Activated CD4-positive, alpha-beta T cell treated with anti-CD3 and anti-CD28 coated beads for 36 hours (primary cell): Measurements from ENCODE around the gene SERPINA1. TPM values are rescaled to one million over a fixed set of nuclear protein-coding genes. Genes with fewer than 3 reads are reported as not detected.
"Not testable (repeated sequence)": the region's sequence is repeated elsewhere in the genome, so short reads cannot be mapped to it uniquely, and the experiment has no call there.

Experiments used
- ATAC-seq: fragments of 200-7000 bp; cut with Tn5 transposase; one replicate; pipeline ENCODE4 v1.10.0; 2021; ENCODE audit warnings: mild to moderate bottlenecking, moderate library complexity
- CTCF ChIA-PET: fragments of 350-600 bp; sonication (Branson Sonifier 250); formaldehyde crosslinking; loops from one replicate; lab custom pipeline; 2021; ENCODE audit warnings: antibody characterized with exemption; lab: Charles Lee
- POLR2A ChIA-PET: fragments of 350-600 bp; sonication (Branson Sonifier 250); formaldehyde crosslinking; loops from one replicate; lab custom pipeline; 2021; ENCODE audit warnings: antibody characterized with exemption, inconsistent platforms; lab: Charles Lee
- DNase-seq: peaks from one replicate; pipeline ENCODE4 v3.0.0-alpha.2; 2020
- H3K27ac Mint-ChIP-seq: one replicate; pipeline ENCODE4 v1.8.0; 2021; ENCODE audit warnings: mixed read lengths
- H3K27me3 Mint-ChIP-seq: one replicate; pipeline ENCODE4 v1.8.0; 2021; ENCODE audit warnings: mixed read lengths
- H3K36me3 Mint-ChIP-seq: one replicate; pipeline ENCODE4 v1.8.0; 2021; ENCODE audit warnings: low read depth, mixed read lengths
- H3K4me1 Mint-ChIP-seq: one replicate; pipeline ENCODE4 v1.8.0; 2021; ENCODE audit warnings: mixed read lengths
- H3K4me3 Mint-ChIP-seq: one replicate; pipeline ENCODE4 v1.8.0; 2021; ENCODE audit warnings: mild to moderate bottlenecking, moderate library complexity, mixed read lengths
- H3K9me3 Mint-ChIP-seq: one replicate; pipeline ENCODE4 v1.8.0; 2021; ENCODE audit warnings: low read depth, mixed read lengths
- intact Hi-C, 2 experiments: fragments of 100-400 bp; cut with DNase I in 1 of 2; cut with micrococcal nuclease in 1 of 2; formaldehyde crosslinking; loops; one replicate each; pipeline versions ENCODE4 v1.14.2 to v1.15.1; 2022 to 2024; cut with DNase I, micrococcal nuclease
- total RNA-seq, 2 experiments: library from RNA; stranded (reverse); gene quantifications; one replicate each; pipeline ENCODE4 v1.2.3, GENCODE V29; 2021

SERPINA1 gene
- total RNA-seq, 2 experiments from 2014 or later, result 102 to 140 TPM

GRCh38 chr14:94411638-94412037 is 23.2 kb upstream of the SERPINA1 start:
- no peak for DNase-seq
- Mint-ChIP-seq H3K27ac (no peak overlapping the region), H3K27me3 (peaks cover 3% of the 10 kb centered on the region), H3K4me1 (peaks cover 3% of the 10 kb centered on the region), H3K9me3 (peaks cover 25% of the 10 kb centered on the region), H3K36me3 (peaks cover 7% of the 10 kb centered on the region), H3K4me3 (no peak overlapping the region)
- ChIA-PET CTCF (interaction anchor here (0.6 kb wide), 1 partner anchor 68 kb away, joined by 4 read pairs; no protein-coding TSS in a partner anchor), POLR2A (interaction anchor here (1.0 kb wide), 1 partner anchor 29 kb away, joined by 4 read pairs; no protein-coding TSS in a partner anchor)
- intact Hi-C loops, result loop anchor here in 1 of 2 experiments (5.0 kb wide), 1 partner anchor 54 kb away; no protein-coding TSS in a partner anchor
- no peak for ATAC-seq

DNA sequence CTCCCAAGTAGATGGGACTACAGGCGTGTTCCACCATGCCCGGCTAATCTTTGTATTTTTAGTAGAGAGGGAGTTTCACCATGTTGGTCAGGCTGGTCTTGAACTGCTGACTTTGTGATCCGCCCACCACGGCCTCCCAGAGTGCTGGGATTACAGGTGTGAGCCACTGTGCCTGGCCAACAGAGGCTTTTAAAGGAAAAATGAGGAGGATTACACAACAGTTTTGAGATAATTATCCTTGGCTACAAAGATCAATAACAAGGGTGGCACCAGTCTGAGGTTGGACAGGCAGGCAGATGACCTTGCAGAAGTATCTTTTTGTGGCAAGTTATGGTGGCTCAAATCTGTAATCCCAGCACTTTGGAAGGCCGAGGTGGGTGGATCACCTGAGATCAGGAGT is 21.0 kb upstream of the SERPINA1 start:
- H3K27me3 Mint-ChIP-seq, POLR2A ChIA-PET, intact Hi-C loops, ATAC-seq, H3K36me3 Mint-ChIP-seq, H3K4me1 Mint-ChIP-seq, H3K4me3 Mint-ChIP-seq, H3K27ac Mint-ChIP-seq, DNase-seq: not testable (repeated sequence)
- peaks cover 20% of the 10 kb centered on the region for H3K9me3 Mint-ChIP-seq
- CTCF ChIA-PET, result interaction anchor here (2.8 kb wide), 1 partner anchor 14 kb away, joined by 8 read pairs; no protein-coding TSS in a partner anchor

DNA sequence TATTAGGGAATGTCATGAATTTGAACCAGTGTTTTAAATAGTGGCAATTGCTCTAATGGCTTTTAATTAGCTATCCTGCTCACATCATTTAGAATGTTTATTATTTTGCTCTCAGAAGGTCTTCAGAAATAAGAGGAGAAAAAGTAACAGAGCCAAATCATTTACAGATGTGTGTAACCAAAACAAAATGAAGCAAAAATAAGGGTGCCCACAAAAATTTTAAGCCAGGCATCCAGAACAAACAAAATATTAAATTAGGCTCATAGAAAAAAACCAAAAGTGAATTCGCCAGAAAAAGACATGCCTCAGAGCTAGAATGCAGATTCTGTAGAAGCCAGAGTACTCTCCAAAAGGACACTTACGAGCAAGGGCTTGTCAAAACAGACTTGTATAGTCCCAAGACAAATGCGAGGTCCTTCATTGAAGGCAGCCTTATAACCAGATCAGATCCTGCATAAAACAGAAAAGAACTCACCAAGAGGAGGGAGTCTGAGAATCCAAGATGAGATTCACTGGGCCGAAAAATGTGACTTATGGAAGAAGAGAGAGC is 20.2 kb upstream of the SERPINA1 start:
- no peak overlapping the region for H3K4me3 Mint-ChIP-seq
- DNase-seq, result no peak
- peaks cover 3% of the 10 kb centered on the region for H3K27me3 Mint-ChIP-seq
- intact Hi-C loops, result no loop called here
- CTCF ChIA-PET, result interaction anchor here (1.4 to 2.8 kb wide), 2 partner anchors 14 to 140 kb away, joined by 5 to 8 read pairs; no protein-coding TSS in a partner anchor
- peaks cover 3% of the 10 kb centered on the region for H3K4me1 Mint-ChIP-seq
- H3K9me3 Mint-ChIP-seq, result peaks cover 20% of the 10 kb centered on the region
- no peak for ATAC-seq
- POLR2A ChIA-PET, result interaction anchor here (0.8 kb wide), 1 partner anchor 606 kb away, joined by 3 read pairs; no protein-coding TSS in a partner anchor
- H3K27ac Mint-ChIP-seq, result no peak overlapping the region
- peaks cover 3% of the 10 kb centered on the region for H3K36me3 Mint-ChIP-seq

GRCh38 chr14:94407906-94408305 is 19.5 kb upstream of the SERPINA1 start:
- Mint-ChIP-seq H3K9me3 (peaks cover 20% of the 10 kb centered on the region), H3K4me3 (no peak overlapping the region), H3K27me3 (peaks cover 3% of the 10 kb centered on the region), H3K36me3 (peaks cover 3% of the 10 kb centered on the region), H3K27ac (no peak overlapping the region), H3K4me1 (peaks cover 3% of the 10 kb centered on the region)
- no peak for ATAC-seq
- no peak for DNase-seq
- ChIA-PET CTCF (interaction anchor here (1.2 to 2.8 kb wide), 5 partner anchors 14 to 271 kb away, joined by 3 to 8 read pairs (median 3); no protein-coding TSS in a partner anchor), POLR2A (no interaction called here)
- intact Hi-C loops, result no loop called here

DNA sequence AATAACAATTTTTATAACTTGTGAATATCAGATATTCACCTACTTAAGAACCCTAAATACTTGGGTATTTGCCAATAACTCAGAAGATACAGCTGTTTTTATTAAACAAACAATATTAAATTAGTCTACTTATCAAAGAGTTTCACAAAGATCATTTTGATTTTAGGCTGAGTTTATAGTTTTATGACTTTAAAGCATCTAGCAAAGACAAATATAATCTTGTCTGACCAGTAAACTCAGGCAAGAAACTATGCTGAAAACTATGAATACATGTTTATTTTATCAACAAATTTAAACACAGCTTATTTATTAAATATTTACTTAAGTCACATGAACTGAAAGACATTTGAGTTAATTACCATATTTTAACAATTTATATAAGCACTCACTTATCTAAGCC is 18.5 kb upstream of the SERPINA1 start:
- Mint-ChIP-seq H3K4me3 (no peak overlapping the region), H3K27me3 (peaks cover 2% of the 10 kb centered on the region), H3K27ac (no peak overlapping the region), H3K36me3 (peaks cover 3% of the 10 kb centered on the region), H3K9me3 (peaks cover 20% of the 10 kb centered on the region), H3K4me1 (no peaks in the 10 kb centered on the region)
- ATAC-seq (no peak), DNase-seq (no peak)
- POLR2A ChIA-PET, result no interaction called here
- CTCF ChIA-PET, result interaction anchor here (0.9 to 1.3 kb wide), 4 partner anchors 9 to 270 kb away, joined by 3 read pairs; no protein-coding TSS in a partner anchor
- intact Hi-C loops, result no loop called here

GRCh38 chr14:94405486-94405885 is 17.1 kb upstream of the SERPINA1 start:
- ATAC-seq (no peak), DNase-seq (no peak)
- Mint-ChIP-seq H3K4me3 (no peak overlapping the region), H3K4me1 (no peaks in the 10 kb centered on the region), H3K36me3 (no peaks in the 10 kb centered on the region), H3K27me3 (peaks cover 2% of the 10 kb centered on the region), H3K27ac (no peak overlapping the region), H3K9me3 (peaks cover 10% of the 10 kb centered on the region)
- intact Hi-C loops, result no loop called here
- ChIA-PET POLR2A (no interaction called here), CTCF (no interaction called here)

- ChIA-PET CTCF (no interaction called here), POLR2A (no interaction called here)
- Mint-ChIP-seq H3K27ac (no peak overlapping the region), H3K4me3 (no peak overlapping the region), H3K36me3 (no peaks in the 10 kb centered on the region), H3K4me1 (no peaks in the 10 kb centered on the region), H3K27me3 (peaks cover 4% of the 10 kb centered on the region), H3K9me3 (peaks cover 10% of the 10 kb centered on the region)
- intact Hi-C loops, result no loop called here
- DNase-seq (no peak), ATAC-seq (no peak)
Measured at GRCh38 chr14:94404561-94404960, 16.2 kb upstream of the SERPINA1 start.

DNA sequence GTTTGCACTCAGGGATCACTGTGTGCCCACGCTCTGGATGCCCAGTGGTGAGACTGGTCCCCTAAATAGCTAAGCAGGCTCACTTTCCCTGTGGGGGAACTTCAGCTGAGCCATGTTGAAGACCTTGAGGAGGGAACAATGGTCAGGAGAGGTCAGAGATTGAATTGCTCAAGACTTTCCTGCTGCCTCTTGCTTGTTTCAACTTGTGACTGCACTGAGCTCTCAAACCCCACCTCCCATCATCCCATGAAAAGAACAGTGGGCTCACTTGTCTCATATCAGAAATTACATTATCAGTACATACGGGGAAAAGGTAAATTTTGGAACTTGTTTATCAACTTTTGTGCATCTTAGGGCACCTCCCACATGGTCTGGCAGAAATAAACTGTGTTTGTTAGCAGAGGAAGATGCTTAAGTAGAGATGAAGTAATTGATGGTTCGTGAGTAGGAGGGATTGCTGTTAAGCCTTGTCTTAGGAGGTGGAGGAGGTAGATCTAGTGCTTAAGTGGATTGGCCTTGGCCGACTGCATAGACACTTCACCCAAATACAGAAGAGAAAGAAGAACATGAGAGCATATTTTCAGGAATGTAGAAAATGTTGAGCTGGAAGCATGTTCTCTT is 15.0 kb upstream of the SERPINA1 start:
- H3K27ac Mint-ChIP-seq, result no peak overlapping the region
- no peaks in the 10 kb centered on the region for H3K36me3 Mint-ChIP-seq
- intact Hi-C loops, result no loop called here
- H3K4me3 Mint-ChIP-seq, result no peak overlapping the region
- DNase-seq (no peak), ATAC-seq (no peak)
- peaks cover 4% of the 10 kb centered on the region for H3K9me3 Mint-ChIP-seq
- no peaks in the 10 kb centered on the region for H3K4me1 Mint-ChIP-seq
- CTCF ChIA-PET, result interaction anchor here (0.9 kb wide), 1 partner anchor 342 kb away, joined by 3 read pairs; no protein-coding TSS in a partner anchor
- POLR2A ChIA-PET, result no interaction called here
- H3K27me3 Mint-ChIP-seq, result peaks cover 6% of the 10 kb centered on the region

GRCh38 chr14:94401083-94401482 is 12.7 kb upstream of the SERPINA1 start:
- CTCF ChIA-PET, result interaction anchor here (0.8 to 0.9 kb wide), 2 partner anchors 26 to 33 kb away, joined by 3 read pairs; no protein-coding TSS in a partner anchor
- no peak for ATAC-seq
- Mint-ChIP-seq H3K9me3 (no peaks in the 10 kb centered on the region), H3K4me3 (no peak overlapping the region), H3K27ac (no peak overlapping the region), H3K27me3 (peaks cover 16% of the 10 kb centered on the region), H3K36me3 (no peaks in the 10 kb centered on the region), H3K4me1 (peaks cover 4% of the 10 kb centered on the region)
- intact Hi-C loops, result no loop called here
- no peak for DNase-seq
- POLR2A ChIA-PET, result no interaction called here

GRCh38 chr14:94400422-94400841 is 12.0 kb upstream of the SERPINA1 start:
- no peak overlapping the region for H3K27ac Mint-ChIP-seq
- no peaks in the 10 kb centered on the region for H3K9me3 Mint-ChIP-seq
- H3K27me3 Mint-ChIP-seq, result peaks cover 16% of the 10 kb centered on the region
- CTCF ChIA-PET, result no interaction called here
- no peak for ATAC-seq
- no peaks in the 10 kb centered on the region for H3K36me3 Mint-ChIP-seq
- intact Hi-C loops, result no loop called here
- peaks cover 10% of the 10 kb centered on the region for H3K4me1 Mint-ChIP-seq
- no peak overlapping the region for H3K4me3 Mint-ChIP-seq
- DNase-seq, result no peak
- POLR2A ChIA-PET, result no interaction called here

GRCh38 chr14:94398536-94398935 is 10.1 kb upstream of the SERPINA1 start:
- DNase-seq (no peak), ATAC-seq (no peak)
- Mint-ChIP-seq H3K9me3 (no peaks in the 10 kb centered on the region), H3K27ac (no peak overlapping the region), H3K36me3 (peaks cover 5% of the 10 kb centered on the region), H3K27me3 (peaks cover 16% of the 10 kb centered on the region), H3K4me1 (peaks cover 29% of the 10 kb centered on the region), H3K4me3 (no peak overlapping the region)
- POLR2A ChIA-PET, result no interaction called here
- CTCF ChIA-PET, result interaction anchor here (0.7 to 1.9 kb wide), 2 partner anchors 24 to 53 kb away, joined by 3 to 4 read pairs; no protein-coding TSS in a partner anchor
- intact Hi-C loops, result loop anchor here in 1 of 2 experiments (10.0 kb wide), 1 partner anchor 424 kb away; the partner anchor contains the start of gene ASB2
